ENCODE data around the gene VPS72. TPM values are rescaled to one million over a fixed set of nuclear protein-coding genes. Genes with fewer than 3 reads are reported as not detected.
A peak's percentile ranks its signal among the peaks of the same experiment; 100 is the strongest.
"Not testable (repeated sequence)": the region's sequence is repeated elsewhere in the genome, so short reads cannot be mapped to it uniquely, and the experiment has no call there.

VPS72 gene
- total RNA-seq, 1 experiment from 2014 or later, result 103 TPM

- TF ChIP-seq AFF4 (CRISPR knock-in tag; IDR thresholded peaks at IDR 0.05; ENCODE audit: borderline replicate concordance) (no peak), CREB1 (CRISPR knock-in tag; IDR thresholded peaks at IDR 0.05) (no peak), ZNF121 (CRISPR knock-in tag; IDR thresholded peaks at IDR 0.05) (no peak), GABPB1 (CRISPR knock-in tag; IDR thresholded peaks at IDR 0.05) (no peak), FOXK1 (CRISPR knock-in tag; IDR thresholded peaks at IDR 0.05) (no peak), ZNF281 (CRISPR knock-in tag; IDR thresholded peaks at IDR 0.05) (no peak), PRRX2 (CRISPR knock-in tag; IDR thresholded peaks at IDR 0.05) (no peak), ATF2 (CRISPR knock-in tag; IDR thresholded peaks at IDR 0.05; ENCODE audit: borderline replicate concordance, low read depth) (no peak), ZNF317 (CRISPR knock-in tag; IDR thresholded peaks at IDR 0.05; ENCODE audit: borderline replicate concordance, low read depth) (no peak), IRF2 (CRISPR knock-in tag; IDR thresholded peaks at IDR 0.05; ENCODE audit: borderline replicate concordance, low read depth) (no peak), KAT7 (CRISPR knock-in tag; IDR thresholded peaks at IDR 0.05; ENCODE audit: borderline replicate concordance) (no peak)
These were observed 7.9 kb upstream of the VPS72 start (continued) for GRCh38 chr1:151197863-151198253.

- H3K9me3 Mint-ChIP-seq, result no peaks in the 10 kb centered on the region
- H3K4me1 Mint-ChIP-seq, result peaks cover 25% of the 10 kb centered on the region
- H3K27ac Mint-ChIP-seq, result peak overlapping the region; percentile 95
- TF ChIP-seq CTCF (IDR thresholded peaks at IDR 0.05) (0 out of 2 replicates have a peak, but pooled peaks have one; percentile 17), HMGXB4 (CRISPR knock-in tag; IDR thresholded peaks at IDR 0.05) (no peak)
- DNase-seq (ENCODE audit: low spot score) (peak; percentile 35), ATAC-seq (peak; percentile 23)
- ChIA-PET POLR2A (no interaction called here), CTCF (interaction anchor here (0.7 to 2.0 kb wide), 4 partner anchors 53 to 58 kb away, joined by 3 to 7 read pairs (median 4); partner anchors contain the start of gene PSMD4)
- H3K36me3 Mint-ChIP-seq, result peaks cover 4% of the 10 kb centered on the region; the same call in 1 of the 2 replicates
- no peak overlapping the region for H3K4me3 Mint-ChIP-seq
- H3K27me3 Mint-ChIP-seq (ENCODE audit: low read depth), result no peaks in the 10 kb centered on the region; the same call in 1 of the 2 replicates
These were observed 6.3 kb upstream of the VPS72 start for GRCh38 chr1:151196292-151196800.

GRCh38 chr1:151194894-151195594 is 5.0 kb upstream of the VPS72 start:
- ATAC-seq; H3K27ac Mint-ChIP-seq; H3K36me3 Mint-ChIP-seq; DNase-seq (ENCODE audit: low spot score); H3K9me3 Mint-ChIP-seq; H3K27me3 Mint-ChIP-seq (ENCODE audit: low read depth); H3K4me3 Mint-ChIP-seq; POLR2A ChIA-PET: not testable (repeated sequence)
- H3K4me1 Mint-ChIP-seq, result peaks cover 18% of the 10 kb centered on the region
- CTCF ChIA-PET, result interaction anchor here (0.7 kb wide), 1 partner anchor 56 kb away, joined by 5 read pairs; no protein-coding TSS in a partner anchor
